ENCODE data around the gene IRF2.
A peak's percentile ranks its signal among the peaks of the same experiment; 100 is the strongest.

The IRF2 gene

GRCh38 chr4:184474263-184475095 is at the start of gene IRF2:
TSS of gene IRF2 (minus strand) at chr4:184474550. CDS start at chr4:184429064, 45,486 bp downstream.
- peak; percentile 97 for DNase-seq

- DNase-seq = no peak
These were observed 41.3 kb upstream of the IRF2 start for GRCh38 chr4:184515606-184516005.

- peak; percentile 63 for DNase-seq
These were observed 40.0 kb upstream of the IRF2 start for GRCh38 chr4:184514121-184514988.

GRCh38 chr4:184513802-184514120 is 39.4 kb upstream of the IRF2 start:
- DNase-seq = no peak

- DNase-seq = no peak
These were observed 36.8 kb upstream of the IRF2 start for GRCh38 chr4:184511156-184511555.

- no peak for DNase-seq
These were observed 36.1 kb upstream of the IRF2 start for GRCh38 chr4:184510401-184510800.

GRCh38 chr4:184506527-184507121 is 32.3 kb upstream of the IRF2 start:
- DNase-seq = peak; percentile 37

- no peak for DNase-seq
These were observed 30.0 kb upstream of the IRF2 start for GRCh38 chr4:184504385-184504784.

- DNase-seq = no peak
These were observed 29.5 kb upstream of the IRF2 start for GRCh38 chr4:184503869-184504300.

- DNase-seq = no peak
These were observed 26.6 kb upstream of the IRF2 start for GRCh38 chr4:184500748-184501589.

- DNase-seq = no peak
These were observed 25.6 kb upstream of the IRF2 start for GRCh38 chr4:184499996-184500395.

GRCh38 chr4:184498598-184498997 is 24.2 kb upstream of the IRF2 start:
- DNase-seq = no peak

GRCh38 chr4:184489771-184490170 is 15.4 kb upstream of the IRF2 start:
- no peak for DNase-seq

- no peak for DNase-seq
These were observed 13.2 kb upstream of the IRF2 start for GRCh38 chr4:184487503-184487902.

- no peak for DNase-seq
These were observed 10.9 kb upstream of the IRF2 start for GRCh38 chr4:184485279-184485678.

- no peak for DNase-seq
These were observed 7.2 kb upstream of the IRF2 start for GRCh38 chr4:184481544-184481943.

GRCh38 chr4:184479516-184479950 is 5.2 kb upstream of the IRF2 start:
- DNase-seq = no peak

- DNase-seq = no peak
These were observed 3.0 kb upstream of the IRF2 start for GRCh38 chr4:184477201-184477999.

- peak; percentile 19 for DNase-seq
These were observed 2.3 kb upstream of the IRF2 start for GRCh38 chr4:184476695-184477094.

GRCh38 chr4:184475498-184475897 is 1.1 kb upstream of the IRF2 start:
- DNase-seq = no peak

- DNase-seq = peak; percentile 73
These were observed 729 bp upstream of the IRF2 start for GRCh38 chr4:184475096-184475461.
